GM19240 (cell line): Measurements from ENCODE around the gene TMEM132C.

Experiments used
- DNase-seq: peaks from one replicate; pipeline ENCODE4 v3.0.0; 2011; ENCODE audit warnings: low spot score; ENCODE audit not compliant: insufficient read length

TMEM132C gene

GRCh38 chr12:128415036-128415560 lies 148.1 kb downstream of the TMEM132C start:
- no peak for DNase-seq

- no peak for DNase-seq
Observed at GRCh38 chr12:128418944-128419343, 152.0 kb downstream of the TMEM132C start.

GRCh38 chr12:128420163-128420562 lies 153.2 kb downstream of the TMEM132C start:
- no peak for DNase-seq

DNA sequence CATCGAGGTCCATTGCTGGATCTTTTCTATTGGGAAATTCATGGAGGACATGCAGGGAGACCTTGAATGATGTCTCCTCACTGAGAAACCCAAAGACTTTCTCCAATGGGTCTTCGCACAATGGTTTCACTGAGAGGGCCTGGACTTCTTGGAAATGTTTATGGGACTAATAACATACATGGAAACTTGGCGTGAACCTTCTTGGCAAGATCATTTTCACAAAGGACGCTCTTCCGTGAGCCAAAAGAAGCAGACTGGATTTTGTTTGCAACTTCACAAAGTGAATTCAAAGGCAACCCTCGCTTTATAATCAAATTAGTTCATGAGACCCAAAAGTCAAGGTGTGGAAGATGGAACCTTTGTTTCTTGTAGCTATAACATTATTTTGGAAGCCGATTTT lies 154.4 kb downstream of the TMEM132C start:
- DNase-seq = no peak

- no peak for DNase-seq
Observed at GRCh38 chr12:128423205-128423604, 156.2 kb downstream of the TMEM132C start.

GRCh38 chr12:128424931-128425431 lies 158.0 kb downstream of the TMEM132C start:
- no peak for DNase-seq

- DNase-seq = no peak
Observed at GRCh38 chr12:128425666-128426331, 158.8 kb downstream of the TMEM132C start.

DNA sequence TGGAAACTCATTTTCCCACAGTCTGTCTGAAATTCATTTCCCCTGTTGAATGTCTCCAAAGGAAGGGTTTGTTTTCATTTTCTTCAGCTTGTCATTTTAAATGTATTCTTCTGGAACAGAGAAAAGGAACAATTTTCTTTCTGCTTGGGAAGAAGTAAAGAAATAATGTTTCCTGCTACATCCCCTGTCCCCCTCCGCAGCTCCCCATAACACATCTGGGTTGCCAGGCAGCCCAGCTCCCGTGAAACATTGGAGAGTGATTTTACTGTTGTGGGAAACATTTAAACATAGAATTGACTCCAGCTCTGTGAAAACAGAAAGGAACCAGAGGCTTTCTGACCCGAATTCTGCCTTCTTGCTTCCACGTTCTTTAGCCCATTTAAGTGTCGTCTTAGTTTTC lies 159.5 kb downstream of the TMEM132C start:
- no peak for DNase-seq

GRCh38 chr12:128439796-128440195 lies 172.8 kb downstream of the TMEM132C start:
- DNase-seq = no peak

GRCh38 chr12:128442096-128442495 lies 175.1 kb downstream of the TMEM132C start:
- no peak for DNase-seq

DNA sequence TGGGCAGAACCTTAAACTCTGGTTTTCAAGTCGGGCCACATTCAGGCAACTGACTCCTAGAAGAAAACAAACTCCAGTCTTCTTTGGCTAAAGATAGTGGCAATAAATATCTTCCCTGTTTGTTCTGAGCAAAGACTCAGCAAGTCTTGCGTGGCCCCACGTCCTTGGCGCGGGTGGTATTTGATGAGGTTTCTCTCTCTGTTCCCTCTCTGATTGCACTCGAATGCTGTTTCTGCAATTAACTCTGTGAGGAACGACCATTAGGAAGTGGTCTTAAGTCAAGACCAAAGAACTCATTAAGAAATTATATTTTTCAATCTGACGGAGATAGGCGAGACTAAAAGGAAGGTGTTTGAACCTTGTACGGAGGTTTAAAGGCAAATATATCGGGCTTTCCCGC lies 177.6 kb downstream of the TMEM132C start:
- DNase-seq = no peak

DNA sequence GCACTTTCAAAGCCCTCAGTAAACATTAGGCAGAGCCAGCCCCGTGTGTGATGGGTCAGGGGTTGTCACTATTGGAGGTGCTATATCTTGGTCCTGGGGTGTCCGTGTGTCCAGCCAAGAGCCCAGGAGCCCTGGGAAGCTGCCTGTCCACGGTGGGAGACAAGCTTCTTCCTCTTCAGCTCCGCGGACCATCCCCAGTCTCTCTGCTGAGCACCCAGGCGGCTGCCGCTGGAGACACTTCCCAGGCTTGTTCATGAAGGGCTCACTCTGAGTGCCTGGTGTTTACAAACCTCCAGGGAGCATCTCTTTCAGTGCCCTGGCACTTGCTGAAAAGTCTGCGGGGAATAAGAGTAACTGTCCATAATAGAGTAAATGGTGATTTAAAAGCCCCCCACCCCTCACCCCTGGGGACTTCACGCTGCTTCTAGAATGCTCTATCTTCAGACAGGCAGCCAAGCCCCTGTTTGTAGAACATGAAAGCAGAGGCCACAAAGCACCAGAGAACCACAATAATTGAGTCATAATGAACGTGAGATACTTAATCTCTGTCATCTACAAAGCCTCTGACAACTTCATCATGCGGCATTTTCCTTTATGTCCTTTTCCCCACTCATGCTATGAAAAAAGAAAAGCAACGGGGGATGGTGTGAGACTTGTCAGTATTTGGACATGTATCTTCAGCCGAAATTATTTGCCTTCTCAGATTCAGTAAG lies 178.6 kb downstream of the TMEM132C start:
- DNase-seq = no peak

DNA sequence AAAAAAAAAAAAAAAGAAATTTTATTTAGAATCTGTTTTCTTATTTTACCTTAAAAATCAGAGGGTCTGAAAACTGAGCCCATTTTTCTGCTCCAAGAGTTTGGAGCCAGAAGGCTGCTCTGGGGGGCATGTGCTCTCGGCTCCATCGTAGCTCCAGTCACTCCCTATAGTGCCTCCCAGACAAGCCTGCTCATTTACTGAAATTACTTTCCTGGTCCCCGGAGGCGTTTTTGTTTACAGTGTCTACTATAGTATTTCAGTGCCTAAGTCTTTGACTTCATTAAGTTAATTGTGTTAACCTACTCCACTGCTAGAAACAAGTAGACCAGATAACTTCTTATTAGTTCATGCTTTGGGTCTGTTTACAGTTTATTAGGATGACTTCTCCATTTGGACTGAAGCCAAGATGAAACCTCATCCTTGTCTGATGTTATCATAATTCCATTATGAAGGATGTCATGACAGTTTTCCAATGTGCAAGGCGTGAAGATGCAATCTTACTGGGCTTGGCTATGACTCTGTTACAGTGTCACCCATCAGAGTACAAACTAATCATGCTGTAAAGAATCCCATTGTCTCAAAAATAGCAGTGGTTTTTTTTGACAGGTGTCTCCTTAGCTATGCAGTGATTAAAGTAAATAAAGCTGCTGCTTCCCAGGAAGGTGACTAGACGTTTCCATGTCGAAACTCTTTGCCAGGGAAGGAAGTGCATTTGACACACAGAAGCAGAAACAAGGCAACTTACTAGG lies 182.3 kb downstream of the TMEM132C start:
- no peak for DNase-seq

GRCh38 chr12:128450810-128451209 lies 183.8 kb downstream of the TMEM132C start:
- DNase-seq = no peak

DNA sequence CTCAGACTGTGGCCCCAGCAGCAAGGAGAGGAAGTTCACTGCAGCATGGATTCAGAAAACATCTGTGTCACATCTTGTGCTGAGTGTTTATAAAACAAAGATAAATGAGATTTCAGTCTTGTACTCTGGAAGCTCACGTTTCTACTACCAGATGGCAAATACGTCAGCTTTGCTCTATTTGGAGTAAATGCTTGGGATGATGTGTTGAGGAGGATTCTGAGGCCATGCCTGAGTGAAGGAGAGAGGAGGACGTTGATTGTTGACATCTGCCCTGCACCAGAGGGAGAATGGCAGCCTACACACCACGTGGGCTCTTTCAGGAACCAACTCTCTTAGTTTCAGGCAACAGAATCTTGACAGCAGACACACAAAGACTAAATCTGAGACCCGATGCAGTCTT lies 188.9 kb downstream of the TMEM132C start:
- DNase-seq = no peak

DNA sequence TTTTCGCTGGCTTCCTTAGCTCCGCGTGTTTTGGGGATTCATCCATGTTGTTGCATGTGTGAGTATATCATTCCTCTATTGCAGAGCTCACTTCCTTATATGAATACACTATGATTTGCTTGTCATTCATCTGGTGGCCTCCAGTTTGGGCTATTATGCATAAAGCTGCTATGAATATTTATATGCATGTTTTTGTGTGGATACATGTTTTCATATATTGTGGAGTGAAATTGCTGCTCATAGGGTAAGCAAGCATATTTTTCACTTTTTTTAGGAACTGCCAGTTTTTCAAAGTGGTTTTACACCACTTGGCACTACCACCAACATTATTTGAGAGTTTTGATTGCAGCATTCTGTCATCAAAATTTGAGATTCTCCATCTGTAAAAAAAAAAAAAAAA lies 190.0 kb downstream of the TMEM132C start:
- DNase-seq = no peak

- DNase-seq = no peak
Observed at GRCh38 chr12:128458301-128458974, 191.5 kb downstream of the TMEM132C start.

DNA sequence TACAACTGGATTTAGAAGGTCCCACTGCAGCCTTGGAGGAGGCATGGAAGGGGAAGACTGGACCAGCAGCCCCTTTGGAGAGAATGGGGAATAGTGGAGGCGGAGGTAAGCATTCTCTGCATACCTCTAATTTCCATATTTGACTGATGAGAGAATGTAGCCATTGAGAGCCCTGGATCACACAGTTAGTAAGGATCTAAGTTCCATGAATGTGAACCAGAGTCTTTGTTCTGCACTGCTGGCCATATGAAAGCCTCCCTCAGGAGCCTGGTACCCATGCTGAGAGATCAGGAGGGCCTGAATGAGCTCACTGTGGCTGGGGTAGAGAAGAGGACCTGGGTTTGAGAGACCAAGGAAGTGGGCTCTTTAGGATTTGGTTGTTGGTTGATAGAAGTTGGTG lies 192.1 kb downstream of the TMEM132C start:
- no peak for DNase-seq

DNA sequence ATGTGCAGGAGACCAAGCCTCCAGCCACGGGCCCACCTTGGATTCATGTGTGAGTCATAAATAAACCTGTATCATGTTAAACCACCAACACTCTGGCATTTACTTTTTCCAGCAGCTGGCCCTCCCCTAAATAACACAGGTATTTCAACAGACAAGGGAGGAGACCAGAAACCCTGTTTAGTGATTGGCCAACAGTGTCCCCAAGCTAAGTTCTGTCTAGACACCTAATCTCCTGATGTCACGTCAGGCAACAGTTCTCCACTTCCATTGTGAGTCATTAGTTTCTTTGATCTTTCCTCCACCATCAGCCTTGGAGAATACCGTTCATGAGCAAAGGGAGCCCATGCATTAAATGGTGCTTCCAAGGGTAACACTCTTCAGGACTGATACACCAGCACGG lies 196.9 kb downstream of the TMEM132C start:
- no peak for DNase-seq

DNA sequence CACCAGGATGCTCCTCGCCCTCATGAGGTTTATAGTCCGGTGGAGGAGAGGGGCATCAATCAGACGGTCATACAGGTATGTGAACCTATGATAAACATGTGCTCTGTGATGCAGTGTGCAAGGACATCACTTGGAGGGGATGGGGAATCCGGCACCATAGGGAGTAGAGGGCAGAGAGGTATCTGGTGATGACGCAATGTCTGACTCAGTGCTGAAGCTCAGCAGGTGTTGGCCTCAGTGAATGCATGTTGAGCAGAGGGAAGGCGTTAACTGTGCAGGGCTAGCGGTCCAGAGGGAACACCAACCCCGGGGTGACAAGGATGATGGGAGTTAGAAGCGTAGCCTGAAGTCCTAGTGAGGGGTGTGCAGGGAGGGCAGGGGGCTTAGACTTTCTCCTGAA lies 200.9 kb downstream of the TMEM132C start:
- no peak for DNase-seq

DNA sequence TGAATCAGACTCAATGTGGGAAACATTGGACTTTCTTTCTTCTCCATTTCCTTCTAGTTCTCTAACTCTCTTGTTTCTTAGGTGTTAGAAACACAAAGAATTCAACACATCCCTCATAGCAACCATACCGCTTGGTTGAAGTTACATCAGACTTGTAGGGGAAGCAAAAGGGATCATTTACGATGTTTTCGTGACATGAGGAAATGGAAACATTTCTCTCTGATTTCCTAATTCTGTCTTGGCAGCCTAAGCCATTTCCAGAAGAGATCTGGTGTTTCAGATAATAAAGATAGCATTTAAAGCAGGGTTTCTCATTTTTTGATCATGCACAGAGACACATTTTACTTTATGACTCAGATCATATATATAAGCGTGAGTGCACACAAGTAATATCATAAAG lies 202.0 kb downstream of the TMEM132C start:
- no peak for DNase-seq
